ENCODE data around the gene ALOXE3.
"Not testable (repeated sequence)": the region's sequence is repeated elsewhere in the genome, so short reads cannot be mapped to it uniquely, and the experiment has no call there.

Gene ALOXE3

GRCh38 chr17:8109661-8110455 is 8.5 kb downstream of the ALOXE3 start:
- peak; percentile 35 to 41 for DNase-seq (ENCODE audit: low read depth in 2 of 2)
- peak; percentile 74 for TF ChIP-seq CTCF (IDR thresholded peaks at IDR 0.05; ENCODE audit: low read depth, low read length)
- H3K4me3 ChIP-seq (replicated peaks in 1 of 2; ENCODE audit: low read depth in 2 of 2, low read length in 2 of 2) = peak overlapping the region; percentile 18 to 35

GRCh38 chr17:8108972-8109660 is 9.2 kb downstream of the ALOXE3 start:
- no peak for TF ChIP-seq CTCF (IDR thresholded peaks at IDR 0.05; ENCODE audit: low read depth, low read length)
- H3K4me3 ChIP-seq (replicated peaks in 1 of 2; ENCODE audit: low read depth in 2 of 2, low read length in 2 of 2) = no peak overlapping the region
- DNase-seq (ENCODE audit: low read depth in 2 of 2) = no peak

- not testable (repeated sequence) for H3K4me3 ChIP-seq (replicated peaks in 1 of 2; ENCODE audit: low read depth in 2 of 2, low read length in 2 of 2); DNase-seq (ENCODE audit: low read depth in 2 of 2)
Measured at GRCh38 chr17:8106980-8107379, 11.3 kb downstream of the ALOXE3 start.

- peak; percentile 32 to 78 for DNase-seq (ENCODE audit: low read depth in 2 of 2)
- no peak overlapping the region for H3K4me3 ChIP-seq (replicated peaks in 1 of 2; ENCODE audit: low read depth in 2 of 2, low read length in 2 of 2)
- no peak for TF ChIP-seq CTCF (IDR thresholded peaks at IDR 0.05; ENCODE audit: low read depth, low read length)
Measured at GRCh38 chr17:8105957-8106398, 12.3 kb downstream of the ALOXE3 start.

- no peak for DNase-seq (ENCODE audit: low read depth in 2 of 2)
- no peak for TF ChIP-seq CTCF (IDR thresholded peaks at IDR 0.05; ENCODE audit: low read depth, low read length)
- H3K4me3 ChIP-seq (replicated peaks in 1 of 2; ENCODE audit: low read depth in 2 of 2, low read length in 2 of 2) = no peak overlapping the region
Measured at GRCh38 chr17:8104911-8105310, 13.4 kb downstream of the ALOXE3 start.

- TF ChIP-seq CTCF (IDR thresholded peaks at IDR 0.05; ENCODE audit: low read depth, low read length) = no peak
- peak in 1 of 2 donors; percentile 60 for DNase-seq (ENCODE audit: low read depth in 2 of 2)
- H3K4me3 ChIP-seq (replicated peaks in 1 of 2; ENCODE audit: low read depth in 2 of 2, low read length in 2 of 2) = no peak overlapping the region
Measured at GRCh38 chr17:8103549-8103948, 14.8 kb downstream of the ALOXE3 start.

GRCh38 chr17:8101721-8102120 is 16.6 kb downstream of the ALOXE3 start:
- TF ChIP-seq CTCF (IDR thresholded peaks at IDR 0.05; ENCODE audit: low read depth, low read length) = no peak
- no peak overlapping the region for H3K4me3 ChIP-seq (replicated peaks in 1 of 2; ENCODE audit: low read depth in 2 of 2, low read length in 2 of 2)
- no peak for DNase-seq (ENCODE audit: low read depth in 2 of 2)
